GM12878 (cell line): Measurements from ENCODE around the gene QPRT. TPM values are rescaled to one million over a fixed set of nuclear protein-coding genes. Genes with fewer than 3 reads are reported as not detected.
A peak's percentile ranks its signal among the peaks of the same experiment; 100 is the strongest.

Source experiments
- ATAC-seq: fragments of 200-7000 bp; cut with Tn5 transposase; 3 replicates; pipeline ENCODE4 v1.9.1; 2020; ENCODE audit warnings: mild to moderate bottlenecking, moderate library complexity
- BruUV-seq: library from RNA; stranded (reverse); fragments of 400-500 nt; replicated peaks from 2 replicates; lab custom pipeline; 2021; lab: Mats Ljungman, UMichigan
- CTCF ChIA-PET: fragments of 300-600 bp; sonication (Branson Sonifier 250); formaldehyde crosslinking; extraction: SDS; loops from one replicate; lab custom pipeline; 2021; ENCODE audit warnings: inconsistent platforms; lab: Yijun Ruan, JAX
- POLR2A ChIA-PET: fragments of 350-600 bp; formaldehyde crosslinking; extraction: SDS; loops from one replicate; lab custom pipeline; 2021; ENCODE audit warnings: inconsistent platforms; lab: Charles Lee
- RAD21 ChIA-PET: fragments of 300-600 bp; sonication (Branson Sonifier 250); formaldehyde crosslinking; loops from one replicate; lab custom pipeline; 2023; ENCODE audit warnings: antibody characterized with exemption; ENCODE audit not compliant: unreplicated experiment; lab: Charles Lee
- SMC1A ChIA-PET: fragments of 300-600 bp; sonication (Branson Sonifier 250); formaldehyde crosslinking; loops from one replicate; lab custom pipeline; 2023; ENCODE audit not compliant: unreplicated experiment, uncharacterized antibody; lab: Charles Lee
- DNase-seq: peaks from one replicate; pipeline ENCODE4 v3.0.0-alpha.2; 2011; ENCODE audit warnings: low read depth, low spot score
- FAIRE-seq: peaks from 3 replicates; lab custom pipeline; 2011; peaks lifted over from hg19 to GRCh38; lab: Jason Lieb, UNC
- H2AFZ ChIP-seq: 2 replicates; pipeline ENCODE4 v1.6.0; 2011; ENCODE audit warnings: low read depth, low read length, control low read depth; ENCODE audit not compliant: control insufficient read depth
- H3K27ac ChIP-seq: 2 replicates; pipeline ENCODE4 v1.5.1; 2011; ENCODE audit warnings: control low read depth; ENCODE audit not compliant: control insufficient read depth, insufficient read depth
- H3K27me3 ChIP-seq, 2 experiments: replicated peaks in 1 of 2; 2 replicates each; pipeline versions ENCODE4 v1.6.0 to v1.6.1; 2011; ENCODE audit warnings: low read length in 1 of 2; ENCODE audit not compliant: control insufficient read depth in 2 of 2, insufficient read depth in 2 of 2
- H3K36me3 ChIP-seq, 2 experiments: 2 replicates each; pipeline ENCODE4 v1.5.1; 2011; ENCODE audit warnings: low read length in 1 of 2; ENCODE audit not compliant: control insufficient read depth in 2 of 2, insufficient read depth in 2 of 2
- H3K4me1 ChIP-seq: 2 replicates; pipeline ENCODE4 v1.6.1; 2011; ENCODE audit warnings: mild to moderate bottlenecking, low read length, moderate library complexity, mixed read lengths; ENCODE audit not compliant: control insufficient read depth, insufficient read depth
- H3K4me2 ChIP-seq: 2 replicates; pipeline ENCODE4 v1.6.0; 2011; ENCODE audit warnings: control low read depth; ENCODE audit not compliant: control insufficient read depth, insufficient read depth
- H3K4me3 ChIP-seq: fragments of 200-600 bp; sonication (generic); 2 replicates; pipeline ENCODE4 v1.5.1; 2016
- H3K79me2 ChIP-seq: 2 replicates; pipeline ENCODE4 v1.6.0; 2011; ENCODE audit warnings: low read length; ENCODE audit not compliant: control insufficient read depth, insufficient read depth
- H3K9ac ChIP-seq: 2 replicates; pipeline ENCODE4 v1.8.0; 2011; ENCODE audit warnings: low read length, control low read depth, mixed read lengths; ENCODE audit not compliant: control insufficient read depth, insufficient read depth
- H3K9me3 ChIP-seq: replicated peaks from 3 replicates; pipeline ENCODE4 v1.5.1; 2011; ENCODE audit warnings: mild to moderate bottlenecking, low read length; ENCODE audit not compliant: control insufficient read depth, insufficient read depth
- H4K20me1 ChIP-seq: 2 replicates; pipeline ENCODE4 v1.6.0; 2011; ENCODE audit not compliant: control insufficient read depth, insufficient read depth
- ATF2 ChIP-seq: IDR thresholded peaks from 2 replicates; pipeline ENCODE4 v1.6.1; 2012; ENCODE audit warnings: low read length, inconsistent platforms
- CREB1 ChIP-seq: IDR thresholded peaks from 2 replicates; pipeline ENCODE4 v1.6.1; 2012; ENCODE audit warnings: low read depth, mild to moderate bottlenecking, inconsistent platforms
- E4F1 ChIP-seq: fragments of 450-650 bp; IDR thresholded peaks from 2 replicates; pipeline ENCODE4 v1.6.1; 2018; ENCODE audit warnings: borderline replicate concordance, mild to moderate bottlenecking; ENCODE audit not compliant: partially characterized antibody
- EGR1 ChIP-seq, 2 experiments: IDR thresholded peaks; 1 replicate in 1 of 2; 2 replicates in 1 of 2; pipeline ENCODE4 v1.6.1; 2011 to 2012; ENCODE audit warnings: low read depth in 2 of 2, low read length in 2 of 2, borderline replicate concordance in 1 of 2, mild to moderate bottlenecking in 1 of 2, moderate library complexity in 1 of 2
- HDGF ChIP-seq: fragments of 450-650 bp; IDR thresholded peaks from 2 replicates; pipeline ENCODE4 v1.6.1; 2016; ENCODE audit warnings: antibody characterized with exemption
- JUNB ChIP-seq: IDR thresholded peaks from 2 replicates; pipeline ENCODE4 v1.6.1; 2016; ENCODE audit warnings: antibody characterized with exemption, mild to moderate bottlenecking
- KLF5 ChIP-seq: fragments of 450-650 bp; IDR thresholded peaks from 2 replicates; pipeline ENCODE4 v1.6.1; 2014; ENCODE audit warnings: mild to moderate bottlenecking; ENCODE audit not compliant: partially characterized antibody
- MEF2B ChIP-seq: fragments of 450-650 bp; IDR thresholded peaks from 2 replicates; pipeline ENCODE4 v1.6.1; 2018; ENCODE audit warnings: mild to moderate bottlenecking, moderate library complexity; ENCODE audit not compliant: partially characterized antibody, poor library complexity, severe bottlenecking
- NFIC ChIP-seq: IDR thresholded peaks from 2 replicates; pipeline ENCODE4 v1.6.1; 2012; ENCODE audit warnings: low read depth, mild to moderate bottlenecking, inconsistent platforms, low read length, moderate library complexity
- NFXL1 ChIP-seq: fragments of 450-650 bp; IDR thresholded peaks from 2 replicates; pipeline ENCODE4 v1.6.1; 2017; ENCODE audit warnings: antibody characterized with exemption, mild to moderate bottlenecking, borderline replicate concordance
- PBX3 ChIP-seq: IDR thresholded peaks from 2 replicates; pipeline ENCODE4 v1.6.1; 2011; ENCODE audit warnings: mild to moderate bottlenecking, low read depth, low read length, moderate library complexity; ENCODE audit not compliant: insufficient replicate concordance
- PKNOX1 ChIP-seq: fragments of 450-650 bp; IDR thresholded peaks from 2 replicates; pipeline ENCODE4 v1.6.1; 2016; ENCODE audit warnings: mild to moderate bottlenecking
- RB1 ChIP-seq: fragments of 450-650 bp; formaldehyde crosslinking; IDR thresholded peaks from 2 replicates; pipeline ENCODE4 v1.6.1; 2017; ENCODE audit warnings: mild to moderate bottlenecking, borderline replicate concordance
- RBBP5 ChIP-seq: fragments of 200-600 bp; sonication (generic); conservative IDR thresholded peaks from 2 replicates; pipeline ENCODE4 v1.6.1; 2016
- WGBS: methylation state at CpG from one replicate; pipeline ENCODE4 v1.1.6; 2016; ENCODE audit warnings: low lambda C conversion rate; ENCODE audit not compliant: insufficient replicate concordance, insufficient coverage; ENCODE audit errors: missing lambda C conversion rate; 5-methylcytosine and 5-hydroxymethylcytosine counted together
- in situ Hi-C: fragments of 300-500 bp; cut with MboI; formaldehyde crosslinking; loops from 9 replicates; pipeline ENCODE4 v1.14.3; 2018; ENCODE audit warnings: mixed read lengths
- intact Hi-C: fragments of 100-400 bp; cut with micrococcal nuclease; formaldehyde crosslinking; loops from one replicate; pipeline ENCODE4 v1.14.2; 2022; ENCODE audit not compliant: unreplicated experiment
- polyA plus RNA-seq, 11 experiments: library from polyadenylated mRNA; depleted of rRNA in 4 of 11; unstranded in 6 of 11; stranded (reverse) in 5 of 11; fragments of >200 nt; fragmentation: Nextera tagmentation in 4 of 11; fragmentation: Illumina TruSeq in 1 of 11; extraction: Ambion mirVana in 4 of 11; extraction: Trizol in 1 of 11; gene quantifications; 1 replicate in 1 of 11; 2 replicates in 10 of 11; pipeline versions ENCODE4 v1.2.1 to v1.2.3, GENCODE V29; 2011 to 2016; ENCODE audit warnings: inconsistent platforms in 2 of 11, missing spikeins in 2 of 11, low read depth in 1 of 11
- total RNA-seq, 4 experiments: library from RNA; depleted of rRNA in 3 of 4; stranded (reverse); fragments of >200 nt in 3 of 4; fragmentation: Illumina TruSeq in 1 of 4; extraction: Trizol in 1 of 4; gene quantifications; 2 replicates each; pipeline versions ENCODE4 v1.2.1 to v1.2.3, GENCODE V29; 2013 to 2021
- TF ChIP-seq, protein P1 (sequence below): IDR thresholded peaks from 2 replicates; pipeline ENCODE4 v1.6.1; 2011; ENCODE audit warnings: low read depth, low read length, improper control_type of control experiment, borderline replicate concordance

QPRT gene
- total and polyA plus RNA-seq, 10 of the 15 experiments (the other 5 are each of a cell fraction or from before 2014, with no cell fraction given) = 2.7 to 43.0 (median 31.3) TPM

DNA sequence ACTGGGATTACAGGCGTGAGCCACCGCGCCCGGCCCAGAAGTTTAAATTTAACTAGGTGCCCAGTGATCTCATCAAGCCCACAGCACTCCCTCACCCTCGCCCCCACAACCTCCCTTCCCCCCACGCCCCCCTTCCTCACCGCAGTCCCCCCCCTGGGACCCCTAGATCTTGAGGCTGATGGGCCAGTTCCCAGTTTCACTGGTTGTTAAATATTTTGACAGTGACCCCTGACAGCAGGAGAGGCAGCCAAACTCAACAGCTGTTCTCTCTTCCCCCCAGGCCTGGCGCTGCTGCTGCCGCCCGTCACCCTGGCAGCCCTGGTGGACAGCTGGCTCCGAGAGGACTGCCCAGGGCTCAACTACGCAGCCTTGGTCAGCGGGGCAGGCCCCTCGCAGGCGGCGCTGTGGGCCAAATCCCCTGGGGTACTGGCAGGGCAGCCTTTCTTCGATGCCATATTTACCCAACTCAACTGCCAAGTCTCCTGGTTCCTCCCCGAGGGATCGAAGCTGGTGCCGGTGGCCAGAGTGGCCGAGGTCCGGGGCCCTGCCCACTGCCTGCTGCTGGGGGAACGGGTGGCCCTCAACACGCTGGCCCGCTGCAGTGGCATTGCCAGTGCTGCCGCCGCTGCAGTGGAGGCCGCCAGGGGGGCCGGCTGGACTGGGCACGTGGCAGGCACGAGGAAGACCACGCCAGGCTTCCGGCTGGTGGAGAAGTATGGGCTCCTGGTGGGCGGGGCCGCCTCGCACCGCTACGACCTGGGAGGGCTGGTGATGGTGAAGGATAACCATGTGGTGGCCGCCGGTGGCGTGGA is 15.6 kb downstream of the QPRT start:
- FAIRE-seq (no peak), ATAC-seq (peak; percentile 44), DNase-seq (no peak)
- intact Hi-C loops (no loop called here), in situ Hi-C loops (loop anchor here (5.0 kb wide), 1 partner anchor 333 kb away; no protein-coding TSS in a partner anchor)
- Histone ChIP-seq H3K4me3 (no peak overlapping the region), H3K27me3 (no peaks in the 10 kb centered on the region), H2AFZ (no peak overlapping the region), H3K4me1 (peaks cover 7% of the 10 kb centered on the region), H3K27ac (no peak overlapping the region), H3K4me2 (no peak overlapping the region), H3K9ac (no peak overlapping the region), H4K20me1 (no peaks in the 10 kb centered on the region), H3K79me2 (peaks cover 6% of the 10 kb centered on the region), H3K9me3 (peaks cover 1% of the 10 kb centered on the region; the same call in 2 of the 3 replicates), H3K36me3 (no peaks in the 10 kb centered on the region; a peak in 1 of 4 replicates)
- ChIA-PET CTCF (interaction anchor here (1.2 to 1.9 kb wide), 2 partner anchors 9 to 11 kb away, joined by 3 to 6 read pairs; no protein-coding TSS in a partner anchor), RAD21 (interaction anchor here (0.5 to 1.0 kb wide), 5 partner anchors 18 to 316 kb away, joined by 3 to 4 read pairs (median 3); partner anchors contain the start of genes DOC2A and PAGR1), POLR2A (interaction anchor here (0.6 to 0.7 kb wide), 4 partner anchors 122 to 342 kb away, joined by 3 to 8 read pairs (median 6); partner anchors contain the start of gene MVP), SMC1A (no interaction called here)
- BruUV-seq = no TSS peak
- 63% methylated on average over 28 of the region's 41 CpGs for WGBS
- TF ChIP-seq NFXL1 (no peak), RBBP5 (no peak), EGR1 (IDR thresholded peaks at IDR 0.05; ENCODE audit: borderline replicate concordance in 1 of 2, low read depth in 2 of 2, low read length in 2 of 2) (peak in 1 of 2 experiments; percentile 46; a peak in 1 of 3 replicates), JUNB (no peak), E4F1 (no peak), HDGF (no peak), ATF2 (no peak), KLF5 (no peak), NFIC (no peak), CREB1 (no peak), PKNOX1 (0 out of 2 replicates have a peak, but pooled peaks have one; percentile 12), PBX3 (no peak), RB1 (no peak), MEF2B (peak; percentile 52)
- TF ChIP-seq, protein P1, sequence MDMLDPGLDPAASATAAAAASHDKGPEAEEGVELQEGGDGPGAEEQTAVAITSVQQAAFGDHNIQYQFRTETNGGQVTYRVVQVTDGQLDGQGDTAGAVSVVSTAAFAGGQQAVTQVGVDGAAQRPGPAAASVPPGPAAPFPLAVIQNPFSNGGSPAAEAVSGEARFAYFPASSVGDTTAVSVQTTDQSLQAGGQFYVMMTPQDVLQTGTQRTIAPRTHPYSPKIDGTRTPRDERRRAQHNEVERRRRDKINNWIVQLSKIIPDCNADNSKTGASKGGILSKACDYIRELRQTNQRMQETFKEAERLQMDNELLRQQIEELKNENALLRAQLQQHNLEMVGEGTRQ = no peak
